PC-3 (cell line): ENCODE data around the gene PRDM11. TPM values are rescaled to one million over a fixed set of nuclear protein-coding genes. Genes with fewer than 3 reads are reported as not detected.

Experiments used
- ATAC-seq: fragments of 200-7000 bp; cut with Tn5 transposase; 2 replicates; pipeline ENCODE4 v1.9.1; 2020; ENCODE audit warnings: mild to moderate bottlenecking, moderate library complexity
- BruUV-seq: library from RNA; stranded (reverse); fragments of 400-500 nt; replicated peaks from 2 replicates; lab custom pipeline; 2021; lab: Mats Ljungman, UMichigan
- CTCF ChIA-PET: fragments of 300-600 bp; sonication (Branson Sonifier 250); formaldehyde crosslinking; loops from one replicate; lab custom pipeline; 2022; ENCODE audit warnings: antibody characterized with exemption; lab: Charles Lee
- POLR2A ChIA-PET: fragments of 300-600 bp; sonication (Branson Sonifier 250); formaldehyde crosslinking; loops from one replicate; lab custom pipeline; 2022; ENCODE audit warnings: antibody characterized with exemption; ENCODE audit not compliant: unreplicated experiment; lab: Charles Lee
- DNase-seq: peaks from one replicate; pipeline ENCODE4 v3.0.0-alpha.2; 2015
- H2AFZ ChIP-seq: fragments of 300-600 bp; sonication (generic); 2 replicates; pipeline ENCODE4 v1.6.0; 2016; ENCODE audit warnings: antibody characterized with exemption, low read length
- H3F3A ChIP-seq: fragments of 300-600 bp; sonication (generic); one replicate; pipeline ENCODE4 v1.6.0; 2017; ENCODE audit warnings: antibody characterized with exemption, low read length, control low read depth, mild to moderate bottlenecking; ENCODE audit not compliant: unreplicated experiment
- H3K27ac ChIP-seq: fragments of 300-600 bp; sonication (generic); 2 replicates; pipeline ENCODE4 v1.5.1; 2016; ENCODE audit warnings: mild to moderate bottlenecking, low read length
- H3K27me3 ChIP-seq: fragments of 300-600 bp; sonication (generic); 2 replicates; pipeline ENCODE4 v1.6.1; 2016; ENCODE audit warnings: low read length, mixed read lengths
- H3K36me3 ChIP-seq: fragments of 300-600 bp; sonication (generic); 2 replicates; pipeline ENCODE4 v1.6.1; 2016; ENCODE audit warnings: low read depth, mixed run types, low read length, mixed read lengths
- H3K4me1 ChIP-seq: fragments of 300-600 bp; sonication (generic); 2 replicates; pipeline ENCODE4 v1.5.1; 2016; ENCODE audit warnings: low read length; ENCODE audit not compliant: insufficient read depth
- H3K4me2 ChIP-seq: fragments of 300-600 bp; sonication (generic); 2 replicates; pipeline ENCODE4 v1.6.0; 2016; ENCODE audit warnings: low read length
- H3K4me3 ChIP-seq: fragments of 300-600 bp; sonication (generic); 2 replicates; pipeline ENCODE4 v1.5.1; 2016; ENCODE audit warnings: mild to moderate bottlenecking, low read length, mixed read lengths
- H3K79me2 ChIP-seq: fragments of 300-600 bp; sonication (generic); 2 replicates; pipeline ENCODE4 v1.6.1; 2017; ENCODE audit warnings: low read length, mixed read lengths
- H3K9ac ChIP-seq: fragments of 300-600 bp; sonication (generic); 2 replicates; pipeline ENCODE4 v1.6.0; 2016; ENCODE audit warnings: mild to moderate bottlenecking, low read length
- H3K9me2 ChIP-seq: fragments of 300-600 bp; sonication (generic); replicated peaks from 2 replicates; pipeline ENCODE4 v1.6.1; 2016; ENCODE audit warnings: mixed run types, low read length, mixed read lengths
- H3K9me3 ChIP-seq: fragments of 300-600 bp; sonication (generic); 2 replicates; pipeline ENCODE4 v1.6.1; 2016; ENCODE audit warnings: low read length, mixed read lengths
- H4K20me1 ChIP-seq: fragments of 300-600 bp; sonication (generic); 2 replicates; pipeline ENCODE4 v1.6.1; 2016; ENCODE audit warnings: low read length, mixed read lengths
- CTCF ChIP-seq: fragments of 300-600 bp; sonication (generic); conservative IDR thresholded peaks from 2 replicates; pipeline ENCODE4 v1.5.1; 2017; ENCODE audit warnings: antibody characterized with exemption, low read depth, mild to moderate bottlenecking, low read length
- EZH2 ChIP-seq: fragments of 300-600 bp; sonication (generic); IDR thresholded peaks from one replicate; pipeline ENCODE4 v1.6.1; 2017; ENCODE audit warnings: antibody characterized with exemption, mild to moderate bottlenecking, low read length; ENCODE audit not compliant: unreplicated experiment
- EZH2phosphoT487 ChIP-seq: fragments of 300-600 bp; sonication (generic); IDR thresholded peaks from 2 replicates; pipeline ENCODE4 v1.6.1; 2018; ENCODE audit warnings: mild to moderate bottlenecking, antibody characterized with exemption, low read length, borderline replicate concordance
- intact Hi-C: fragments of 100-400 bp; cut with micrococcal nuclease; formaldehyde crosslinking; loops from 2 replicates; pipeline ENCODE4 v1.9.0; 2023
- total RNA-seq: library from RNA; depleted of rRNA; stranded (reverse); fragments of >200 nt; gene quantifications from 2 replicates; pipeline ENCODE4 v1.2.3, GENCODE V29; 2014

Gene PRDM11
- total RNA-seq, 1 experiment from 2014 or later: 5.0 TPM

GRCh38 chr11:45185228-45185729 lies 38.8 kb downstream of the PRDM11 start:
- no peak for TF ChIP-seq CTCF
- no peak for TF ChIP-seq EZH2phosphoT487
- TF ChIP-seq EZH2: no peak
- ATAC-seq (no peak), DNase-seq (no peak)
- H3K9me3 ChIP-seq: no peaks in the 10 kb centered on the region
- intact Hi-C loops: no loop called here
- no peak overlapping the region for H3K4me3 ChIP-seq
- no peaks in the 10 kb centered on the region for H4K20me1 ChIP-seq
- H3K4me1 ChIP-seq: peaks cover 4% of the 10 kb centered on the region; the same call in 1 of the 2 replicates
- no peak overlapping the region for H3K4me2 ChIP-seq
- no TSS peak for BruUV-seq
- H2AFZ ChIP-seq: no peak overlapping the region
- no peaks in the 10 kb centered on the region for H3K27me3 ChIP-seq
- no peaks in the 10 kb centered on the region for H3K79me2 ChIP-seq
- no peak overlapping the region for H3K27ac ChIP-seq
- no peaks in the 10 kb centered on the region for H3K9me2 ChIP-seq
- ChIA-PET POLR2A (no interaction called here), CTCF (no interaction called here)
- no peaks in the 10 kb centered on the region for H3K36me3 ChIP-seq
- no peak overlapping the region for H3K9ac ChIP-seq
- H3F3A ChIP-seq: no peaks in the 10 kb centered on the region

- H3K9ac ChIP-seq: no peak overlapping the region
- no peak overlapping the region for H3K27ac ChIP-seq
- no peak for ATAC-seq
- TF ChIP-seq CTCF: no peak
- H3K79me2 ChIP-seq: no peaks in the 10 kb centered on the region
- H3K27me3 ChIP-seq: no peaks in the 10 kb centered on the region
- H3K4me1 ChIP-seq: no peaks in the 10 kb centered on the region
- ChIA-PET CTCF (no interaction called here), POLR2A (no interaction called here)
- H3F3A ChIP-seq: no peaks in the 10 kb centered on the region
- H2AFZ ChIP-seq: no peak overlapping the region
- no TSS peak for BruUV-seq
- no peaks in the 10 kb centered on the region for H3K9me3 ChIP-seq
- DNase-seq: no peak
- no peak overlapping the region for H3K4me3 ChIP-seq
- H3K4me2 ChIP-seq: no peak overlapping the region
- H4K20me1 ChIP-seq: no peaks in the 10 kb centered on the region
- no peaks in the 10 kb centered on the region for H3K36me3 ChIP-seq
- intact Hi-C loops: no loop called here
- H3K9me2 ChIP-seq: no peaks in the 10 kb centered on the region
Observed at GRCh38 chr11:45187375-45187774, 40.9 kb downstream of the PRDM11 start.

GRCh38 chr11:45188127-45188526 lies 41.7 kb downstream of the PRDM11 start:
- H3K36me3 ChIP-seq: no peaks in the 10 kb centered on the region

More at GRCh38 chr11:45188127-45188526, 41.7 kb downstream of the PRDM11 start:
- no peaks in the 10 kb centered on the region for H3K79me2 ChIP-seq
- no peaks in the 10 kb centered on the region for H3K9me2 ChIP-seq
- ChIA-PET POLR2A (no interaction called here), CTCF (no interaction called here)
- H3K27ac ChIP-seq: no peak overlapping the region
- DNase-seq: no peak
- H3K4me1 ChIP-seq: no peaks in the 10 kb centered on the region
- H4K20me1 ChIP-seq: no peaks in the 10 kb centered on the region
- TF ChIP-seq EZH2: no peak
- TF ChIP-seq EZH2phosphoT487: no peak
- no peak for TF ChIP-seq CTCF
- no TSS peak for BruUV-seq
- no peaks in the 10 kb centered on the region for H3F3A ChIP-seq
- intact Hi-C loops: no loop called here
- H3K4me2 ChIP-seq: no peak overlapping the region
- no peak for ATAC-seq
- H3K4me3 ChIP-seq: no peak overlapping the region
- H2AFZ ChIP-seq: no peak overlapping the region
- no peaks in the 10 kb centered on the region for H3K9me3 ChIP-seq
- no peak overlapping the region for H3K9ac ChIP-seq
- H3K27me3 ChIP-seq: no peaks in the 10 kb centered on the region
